Thymus (tissue), 11 donors: ENCODE measurements around the gene UBL5. TPM values are rescaled to one million over a fixed set of nuclear protein-coding genes. Genes with fewer than 3 reads are reported as not detected.

Source experiments
- DNase-seq, 9 donors: peaks; one replicate each; pipeline ENCODE4 v3.0.0-alpha.2; 2013; ENCODE audit warnings: low spot score in 9 of 9, low read depth in 6 of 9, missing footprints in 1 of 9
- H3K27ac ChIP-seq, 2 donors: one replicate each; pipeline ENCODE4 v1.5.1; 2013; ENCODE audit warnings: control low read depth in 1 of 2, low read depth in 1 of 2, low read length in 1 of 2, mild to moderate bottlenecking in 1 of 2, moderate library complexity in 1 of 2
- H3K27me3 ChIP-seq, 2 donors: one replicate each; pipeline ENCODE4 v1.5.1; 2013; ENCODE audit warnings: low read length in 1 of 2; ENCODE audit not compliant: control insufficient read depth in 2 of 2, insufficient read depth in 1 of 2
- H3K36me3 ChIP-seq, 2 donors: one replicate each; pipeline ENCODE4 v1.5.1; 2013; ENCODE audit warnings: low read length in 1 of 2, mild to moderate bottlenecking in 1 of 2, moderate library complexity in 1 of 2; ENCODE audit not compliant: control insufficient read depth in 2 of 2, insufficient read depth in 2 of 2
- H3K4me1 ChIP-seq, 2 donors: one replicate each; pipeline ENCODE4 v1.5.1; 2013; ENCODE audit warnings: low read length in 2 of 2; ENCODE audit not compliant: control insufficient read depth in 2 of 2, insufficient read depth in 2 of 2
- H3K4me3 ChIP-seq, 2 donors: one replicate each; pipeline ENCODE4 v1.5.1; 2013; ENCODE audit warnings: low read length in 2 of 2, control low read depth in 1 of 2, mild to moderate bottlenecking in 1 of 2
- H3K9me3 ChIP-seq, 2 donors: one replicate each; pipeline ENCODE4 v1.5.1; 2013; ENCODE audit warnings: low read length in 1 of 2, mild to moderate bottlenecking in 1 of 2; ENCODE audit not compliant: control insufficient read depth in 2 of 2, insufficient read depth in 1 of 2
- WGBS: extraction: QIAGEN DNeasy Blood & Tissue Kit; methylation state at CpG from one replicate; pipeline ENCODE4 v1.1.7; 2013; 5-methylcytosine and 5-hydroxymethylcytosine counted together
- polyA plus RNA-seq: library from polyadenylated mRNA; stranded (reverse); fragments of 200-250 nt; gene quantifications from one replicate; pipeline ENCODE4 v1.2.3, GENCODE V29; 2013
- total RNA-seq: library from RNA; stranded (reverse); fragments of 120-200 nt; gene quantifications from one replicate; pipeline ENCODE4 v1.2.4, GENCODE V29; 2013
- donor health status: healthy.

UBL5 gene
- total and polyA plus RNA-seq, 2 donors, result 577 to 749 TPM

- no peak overlapping the region for H3K27ac ChIP-seq
- peaks cover 23 to 30% of the 10 kb centered on the region in 2 donors for H3K4me1 ChIP-seq
- DNase-seq, result no peak
- H3K9me3 ChIP-seq, result peaks cover 0 to 7% of the 10 kb centered on the region in 2 donors
- no peak overlapping the region for H3K4me3 ChIP-seq
- H3K27me3 ChIP-seq, result no peaks in the 10 kb centered on the region
- 97% methylated on average over 38 of the region's 38 CpGs for WGBS
- peaks cover 29 to 46% of the 10 kb centered on the region in 2 donors for H3K36me3 ChIP-seq
Measured at GRCh38 chr19:9854282-9854846, 26.6 kb downstream of the UBL5 start.

- H3K4me1 ChIP-seq, result peaks cover 34 to 53% of the 10 kb centered on the region in 2 donors
- peak overlapping the region in 1 of 2 donors; percentile 3 for H3K27ac ChIP-seq
- no peaks in the 10 kb centered on the region for H3K27me3 ChIP-seq
- DNase-seq, result no peak
- H3K4me3 ChIP-seq, result no peak overlapping the region
- H3K9me3 ChIP-seq, result peaks cover 0 to 7% of the 10 kb centered on the region in 2 donors
- H3K36me3 ChIP-seq, result peaks cover 15 to 23% of the 10 kb centered on the region in 2 donors
- 99% methylated on average over 9 of the region's 9 CpGs for WGBS
Measured at GRCh38 chr19:9856609-9857008, 28.9 kb downstream of the UBL5 start.

DNA sequence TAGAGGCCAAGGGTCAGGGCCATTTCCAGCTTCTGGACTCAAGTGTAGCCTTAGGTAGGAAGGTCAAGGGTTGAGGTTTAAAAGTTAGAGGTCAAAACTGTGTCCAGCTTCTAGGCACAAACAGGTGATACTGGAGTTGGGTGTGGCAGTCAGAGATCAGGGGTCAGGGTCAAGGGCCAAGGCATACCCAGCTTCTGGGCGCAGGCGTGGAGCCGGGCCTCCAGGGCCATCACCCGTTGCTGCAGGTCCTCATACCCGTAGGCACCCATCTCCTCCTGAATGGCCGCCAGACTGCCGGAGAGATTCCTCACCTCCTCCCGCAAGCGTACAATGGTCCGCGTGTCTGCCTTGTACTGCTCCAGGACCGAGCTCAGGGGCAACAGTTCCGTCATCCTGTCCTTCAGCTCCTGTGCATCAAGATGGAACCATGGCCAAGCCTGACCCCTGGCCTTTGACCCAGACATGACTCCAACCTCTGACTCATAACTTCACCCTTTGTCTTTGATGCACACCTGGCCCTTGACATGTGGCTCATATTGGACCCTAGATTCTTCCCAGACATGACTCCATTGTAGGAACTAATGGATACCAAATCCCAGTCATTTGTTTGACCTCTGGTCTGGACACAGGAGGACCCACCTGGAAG, 29.5 kb downstream of the UBL5 start:
- Histone ChIP-seq H3K27me3 (no peaks in the 10 kb centered on the region), H3K4me3 (peak overlapping the region; percentile 34 to 53), H3K36me3 (peaks cover 12 to 18% of the 10 kb centered on the region in 2 donors), H3K4me1 (peaks cover 39 to 59% of the 10 kb centered on the region in 2 donors), H3K27ac (peak overlapping the region; percentile 94 to 97), H3K9me3 (peaks cover 0 to 7% of the 10 kb centered on the region in 2 donors)
- DNase-seq, result no peak
- WGBS, result 97% methylated on average over 13 of the region's 13 CpGs

GRCh38 chr19:9857920-9858746, 30.4 kb downstream of the UBL5 start:
- 44% methylated on average over 10 of the region's 10 CpGs for WGBS
- H3K4me1 ChIP-seq, result peaks cover 43 to 68% of the 10 kb centered on the region in 2 donors
- peak overlapping the region; percentile 34 to 53 for H3K4me3 ChIP-seq
- peak overlapping the region; percentile 94 to 97 for H3K27ac ChIP-seq
- peaks cover 12% of the 10 kb centered on the region in 2 donors for H3K36me3 ChIP-seq
- DNase-seq, result peak; percentile 66 to 90 (median 71)
- H3K9me3 ChIP-seq, result peaks cover 0 to 7% of the 10 kb centered on the region in 2 donors
- no peaks in the 10 kb centered on the region for H3K27me3 ChIP-seq

- H3K27ac ChIP-seq, result peak overlapping the region; percentile 94 to 97
- H3K4me3 ChIP-seq, result no peak overlapping the region
- peaks cover 49 to 74% of the 10 kb centered on the region in 2 donors for H3K4me1 ChIP-seq
- H3K27me3 ChIP-seq, result no peaks in the 10 kb centered on the region
- H3K9me3 ChIP-seq, result peaks cover 0 to 7% of the 10 kb centered on the region in 2 donors
- H3K36me3 ChIP-seq, result peaks cover 12% of the 10 kb centered on the region in 2 donors
- DNase-seq, result no peak
Measured at GRCh38 chr19:9858766-9859165, 31.0 kb downstream of the UBL5 start.

DNA sequence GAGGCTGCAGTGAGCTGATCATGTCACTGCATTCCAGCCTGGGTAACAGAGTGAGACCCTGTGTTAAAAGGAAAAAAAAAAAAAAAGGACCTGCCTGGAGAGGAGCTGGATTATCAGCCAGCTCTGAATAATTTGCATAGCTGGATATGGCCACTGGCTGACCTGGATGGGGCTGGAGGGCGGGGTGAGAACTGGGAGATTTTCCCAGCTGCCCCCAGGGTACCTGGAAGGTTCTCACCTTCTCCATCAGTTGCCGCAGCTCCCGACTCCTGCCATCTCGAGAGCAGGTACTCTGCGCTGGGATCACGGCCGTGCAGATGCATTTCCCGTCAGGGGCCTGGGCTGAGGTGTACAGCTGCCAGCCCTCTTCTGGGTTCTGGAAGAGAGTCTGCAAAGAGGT, 32.7 kb downstream of the UBL5 start:
- no peak for DNase-seq
- Histone ChIP-seq H3K9me3 (peaks cover 0 to 4% of the 10 kb centered on the region in 2 donors), H3K27me3 (no peaks in the 10 kb centered on the region), H3K27ac (no peak overlapping the region), H3K4me3 (no peak overlapping the region), H3K36me3 (peaks cover 0 to 7% of the 10 kb centered on the region in 2 donors), H3K4me1 (peaks cover 63 to 90% of the 10 kb centered on the region in 2 donors)
- WGBS, result 91% methylated on average over 8 of the region's 8 CpGs

DNA sequence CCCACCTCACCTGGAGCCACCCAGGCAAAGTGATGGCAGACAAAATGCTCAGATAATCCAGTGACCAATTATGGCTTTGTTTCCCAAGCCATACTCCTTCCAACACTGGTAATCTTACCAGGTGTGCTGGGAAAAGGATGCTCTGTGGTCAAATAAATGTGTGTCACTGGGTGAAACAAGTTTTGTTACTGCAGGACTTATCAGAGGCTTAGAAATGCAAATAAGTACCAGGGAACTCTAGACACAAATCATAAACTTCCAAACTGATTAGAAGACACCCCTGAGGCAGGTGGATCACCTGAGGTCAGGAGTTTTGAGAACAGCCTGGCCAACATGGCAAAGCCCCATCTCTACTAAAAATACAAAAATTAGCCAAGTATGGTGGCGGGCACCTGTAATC, 33.8 kb downstream of the UBL5 start:
- Histone ChIP-seq H3K27me3 (no peaks in the 10 kb centered on the region), H3K36me3 (peaks cover 0 to 6% of the 10 kb centered on the region in 2 donors), H3K4me3 (no peak overlapping the region), H3K9me3 (peaks cover 0 to 4% of the 10 kb centered on the region in 2 donors), H3K27ac (peak overlapping the region in 1 of 2 donors; percentile 63), H3K4me1 (peaks cover 67 to 98% of the 10 kb centered on the region in 2 donors)
- WGBS, result 100% methylated on average over 1 of the region's 1 CpG
- DNase-seq, result no peak

- Histone ChIP-seq H3K9me3 (peaks cover 0 to 4% of the 10 kb centered on the region in 2 donors), H3K4me1 (peaks cover 63 to 97% of the 10 kb centered on the region in 2 donors), H3K27ac (peak overlapping the region; percentile 73 to 92), H3K4me3 (peak overlapping the region; percentile 30 to 38), H3K36me3 (no peaks in the 10 kb centered on the region), H3K27me3 (no peaks in the 10 kb centered on the region)
- 30% methylated on average over 4 of the region's 4 CpGs for WGBS
- DNase-seq, result peak in 6 of 9 donors; percentile 49 to 83 (median 58)
Measured at GRCh38 chr19:9862938-9863337, 35.2 kb downstream of the UBL5 start.

- H3K36me3 ChIP-seq, result no peaks in the 10 kb centered on the region
- H3K27ac ChIP-seq, result peak overlapping the region; percentile 64 to 73
- H3K27me3 ChIP-seq, result no peaks in the 10 kb centered on the region
- DNase-seq, result peak in 1 of 9 donors; percentile 53
- H3K4me1 ChIP-seq, result peaks cover 56 to 92% of the 10 kb centered on the region in 2 donors
- H3K9me3 ChIP-seq, result no peaks in the 10 kb centered on the region
- WGBS, result 87% methylated on average over 5 of the region's 5 CpGs
- peak overlapping the region; percentile 8 to 30 for H3K4me3 ChIP-seq
Measured at GRCh38 chr19:9863759-9864158, 36.0 kb downstream of the UBL5 start.
